CD8-positive, alpha-beta memory T cell (primary cell): Measurements from ENCODE around the gene MSTO1. TPM values are rescaled to one million over a fixed set of nuclear protein-coding genes. Genes with fewer than 3 reads are reported as not detected.
"Not testable (repeated sequence)": the region's sequence is repeated elsewhere in the genome, so short reads cannot be mapped to it uniquely, and the experiment has no call there.

ENCODE experiments used
- CTCF ChIA-PET: fragments of 350-600 bp; sonication (Branson Sonifier 250); formaldehyde crosslinking; loops from one replicate; lab custom pipeline; 2021; ENCODE audit warnings: antibody characterized with exemption; lab: Charles Lee
- POLR2A ChIA-PET: fragments of 350-600 bp; sonication (Branson Sonifier 250); formaldehyde crosslinking; loops from one replicate; lab custom pipeline; 2021; ENCODE audit warnings: antibody characterized with exemption; lab: Charles Lee
- DNase-seq, 5 donors: peaks; one replicate each; pipeline versions ENCODE4 v3.0.0 to v3.0.0-alpha.2; 2020 to 2022; ENCODE audit warnings: mixed read lengths in 1 of 5
- H3K27ac ChIP-seq: one replicate; pipeline ENCODE4 v1.7.0; 2013; ENCODE audit warnings: low read depth, mild to moderate bottlenecking, low read length, moderate library complexity
- H3K27me3 ChIP-seq: 2 replicates; pipeline ENCODE4 v1.7.0; 2013; ENCODE audit warnings: low read length, mild to moderate bottlenecking; ENCODE audit not compliant: insufficient read depth, poor library complexity, severe bottlenecking
- H3K36me3 ChIP-seq: 2 replicates; pipeline ENCODE4 v1.7.0; 2013; ENCODE audit warnings: mild to moderate bottlenecking, low read length, moderate library complexity; ENCODE audit not compliant: insufficient read depth
- H3K4me1 ChIP-seq: 2 replicates; pipeline ENCODE4 v1.7.0; 2013; ENCODE audit warnings: mild to moderate bottlenecking, low read length, moderate library complexity; ENCODE audit not compliant: insufficient read depth
- H3K4me3 ChIP-seq: 2 replicates; pipeline ENCODE4 v1.7.0; 2013; ENCODE audit warnings: mild to moderate bottlenecking, low read length
- H3K9me3 ChIP-seq: 2 replicates; pipeline ENCODE4 v1.7.0; 2013; ENCODE audit warnings: mild to moderate bottlenecking, low read length
- H3K27ac Mint-ChIP-seq, 8 donors: one replicate each; pipeline ENCODE4 v1.8.0; 2020 to 2021; ENCODE audit warnings: mixed read lengths in 8 of 8, mild to moderate bottlenecking in 6 of 8, inconsistent platforms in 3 of 8, moderate library complexity in 3 of 8
- H3K27me3 Mint-ChIP-seq, 2 donors: one replicate each; pipeline ENCODE4 v1.8.0; 2020 to 2021; ENCODE audit warnings: mixed read lengths in 2 of 2, mild to moderate bottlenecking in 1 of 2, moderate library complexity in 1 of 2
- H3K36me3 Mint-ChIP-seq, 3 donors: one replicate each; pipeline ENCODE4 v1.8.0; 2020 to 2021; ENCODE audit warnings: mixed read lengths in 3 of 3, inconsistent platforms in 1 of 3, mild to moderate bottlenecking in 1 of 3
- H3K4me1 Mint-ChIP-seq, 3 donors: one replicate each; pipeline ENCODE4 v1.8.0; 2020 to 2021; ENCODE audit warnings: mixed read lengths in 3 of 3, inconsistent platforms in 1 of 3, mild to moderate bottlenecking in 1 of 3
- H3K4me3 Mint-ChIP-seq, 7 donors: one replicate each; pipeline ENCODE4 v1.8.0; 2020 to 2021; ENCODE audit warnings: mixed read lengths in 7 of 7, mild to moderate bottlenecking in 6 of 7, moderate library complexity in 4 of 7, inconsistent platforms in 2 of 7
- H3K9me3 Mint-ChIP-seq, 5 donors: one replicate each; pipeline ENCODE4 v1.8.0; 2020 to 2022; ENCODE audit warnings: mixed read lengths in 5 of 5, mild to moderate bottlenecking in 3 of 5, moderate library complexity in 2 of 5, inconsistent platforms in 1 of 5
- polyA plus RNA-seq: library from polyadenylated mRNA; unstranded; fragments of 300-500 nt; fragmentation: Illumina TruSeq; gene quantifications from one replicate; pipeline ENCODE4 v1.2.3, GENCODE V29; 2021
- total RNA-seq, 2 experiments: library from RNA; stranded (reverse); gene quantifications; one replicate each; pipeline ENCODE4 v1.2.3, GENCODE V29; 2021

Gene MSTO1
- total RNA-seq (10 to 100 TPM; 82.0 to 92.0 TPM), polyA plus RNA-seq (19.6 TPM)

- Histone ChIP-seq H3K27ac (peak within 1 kb of the TSS; percentile 71), H3K4me1 (peaks cover 4% of the 10 kb centered on the region), H3K27me3 (no peaks in the 10 kb centered on the region), H3K36me3 (no peaks in the 10 kb centered on the region), H3K4me3 (peak within 1 kb of the TSS; percentile 87), H3K9me3 (no peaks in the 10 kb centered on the region)
- H3K27ac Mint-ChIP-seq = peak within 1 kb of the TSS; percentile 84 to 99 (median 94)
- POLR2A ChIA-PET = interaction anchor here (1.0 kb wide), 1 partner anchor 348 kb away, joined by 3 read pairs; the partner anchor contains the start of gene SCAMP3
- peak; percentile 88 to 95 (median 92) for DNase-seq
- H3K27me3 Mint-ChIP-seq = no peaks in the 10 kb centered on the region
- H3K9me3 Mint-ChIP-seq = no peaks in the 10 kb centered on the region
- peak within 1 kb of the TSS; percentile 94 to 99 (median 96) for H3K4me3 Mint-ChIP-seq
- peaks cover 0 to 22% (median under 1%) of the 10 kb centered on the region in 3 donors for H3K36me3 Mint-ChIP-seq
- H3K4me1 Mint-ChIP-seq = peaks cover 5 to 11% (median 10%) of the 10 kb centered on the region in 3 donors
- CTCF ChIA-PET = interaction anchor here (1.1 kb wide), 1 partner anchor 286 kb away, joined by 4 read pairs; no protein-coding TSS in a partner anchor
Observed at GRCh38 chr1:155609515-155610256, at the start of gene MSTO1. MSTO1 (plus strand) TSS chr1:155610218; CDS start chr1:155610249, 31 bp downstream.

GRCh38 chr1:155561779-155562580 lies 48.0 kb upstream of the MSTO1 start:
- POLR2A ChIA-PET, H3K36me3 ChIP-seq, H3K9me3 Mint-ChIP-seq, H3K27me3 ChIP-seq, H3K27me3 Mint-ChIP-seq, H3K9me3 ChIP-seq: not testable (repeated sequence)
- H3K4me3 Mint-ChIP-seq = peak overlapping the region; percentile 97 to 100 (median 99)
- peaks cover 47 to 70% (median 56%) of the 10 kb centered on the region in 3 donors for H3K4me1 Mint-ChIP-seq
- DNase-seq = peak in 3 of 5 donors; percentile 60 to 75 (median 62)
- CTCF ChIA-PET = interaction anchor here (0.6 kb wide), 1 partner anchor 48 kb away, joined by 3 read pairs; no protein-coding TSS in a partner anchor
- H3K36me3 Mint-ChIP-seq = peaks cover 0 to 38% (median 2%) of the 10 kb centered on the region in 3 donors
- H3K4me1 ChIP-seq = peaks cover 50% of the 10 kb centered on the region
- H3K27ac ChIP-seq = peak overlapping the region; percentile 89
- H3K27ac Mint-ChIP-seq = peak overlapping the region; percentile 91 to 100 (median 96)
- peak overlapping the region; percentile 86 for H3K4me3 ChIP-seq

GRCh38 chr1:155562581-155563376 lies 47.2 kb upstream of the MSTO1 start, which contains the start of gene ASH1L:
ASH1L (minus strand) TSS chr1:155562803; CDS start chr1:155521519, 41,284 bp downstream.
- Mint-ChIP-seq H3K4me3 (peak within 1 kb of the TSS; percentile 97 to 100 (median 99)), H3K4me1 (peaks cover 44 to 64% (median 52%) of the 10 kb centered on the region in 3 donors), H3K9me3 (no peaks in the 10 kb centered on the region), H3K27me3 (no peaks in the 10 kb centered on the region), H3K36me3 (peaks cover 0 to 38% (median 2%) of the 10 kb centered on the region in 3 donors), H3K27ac (peak within 1 kb of the TSS; percentile 96 to 100 (median 98))
- ChIA-PET CTCF (interaction anchor here (0.6 to 1.1 kb wide), 3 partner anchors 11 to 312 kb away, joined by 3 to 5 read pairs (median 4); no protein-coding TSS in a partner anchor), POLR2A (interaction anchor here (0.7 to 1.5 kb wide), 3 partner anchors 301 to 1585 kb away, joined by 3 to 6 read pairs (median 4); partner anchors contain the start of genes JTB and SCAMP3)
- peak within 1 kb of the TSS; percentile 89 for H3K27ac ChIP-seq
- no peaks in the 10 kb centered on the region for H3K36me3 ChIP-seq
- H3K9me3 ChIP-seq = no peaks in the 10 kb centered on the region
- H3K4me1 ChIP-seq = peaks cover 48% of the 10 kb centered on the region
- H3K27me3 ChIP-seq = no peaks in the 10 kb centered on the region
- peak within 1 kb of the TSS; percentile 88 for H3K4me3 ChIP-seq
- peak; percentile 87 to 94 (median 90) for DNase-seq

- not testable (repeated sequence) for H3K27me3 Mint-ChIP-seq, H3K9me3 Mint-ChIP-seq, DNase-seq, H3K9me3 ChIP-seq, H3K27me3 ChIP-seq, H3K36me3 ChIP-seq
- ChIA-PET POLR2A (interaction anchor here (0.6 to 1.5 kb wide), 4 partner anchors 131 to 1586 kb away, joined by 3 to 6 read pairs (median 4); partner anchors contain the start of genes JTB and SCAMP3), CTCF (interaction anchor here (1.0 to 1.1 kb wide), 2 partner anchors 11 to 313 kb away, joined by 4 to 5 read pairs; no protein-coding TSS in a partner anchor)
- Mint-ChIP-seq H3K27ac (peak overlapping the region; percentile 96 to 100 (median 98)), H3K4me1 (peaks cover 40 to 57% (median 46%) of the 10 kb centered on the region in 3 donors), H3K4me3 (peak overlapping the region; percentile 97 to 100 (median 99)), H3K36me3 (peaks cover 0 to 37% (median 2%) of the 10 kb centered on the region in 3 donors)
- peaks cover 40% of the 10 kb centered on the region for H3K4me1 ChIP-seq
- peak overlapping the region; percentile 88 for H3K4me3 ChIP-seq
- peak overlapping the region; percentile 89 for H3K27ac ChIP-seq
Observed at GRCh38 chr1:155563377-155564022, 46.5 kb upstream of the MSTO1 start.

- Histone ChIP-seq H3K27me3 (no peaks in the 10 kb centered on the region), H3K9me3 (no peaks in the 10 kb centered on the region), H3K27ac (no peak overlapping the region), H3K4me1 (peaks cover 11% of the 10 kb centered on the region), H3K36me3 (no peaks in the 10 kb centered on the region), H3K4me3 (no peak overlapping the region)
- CTCF ChIA-PET = interaction anchor here (1.0 kb wide), 1 partner anchor 320 kb away, joined by 4 read pairs; no protein-coding TSS in a partner anchor
- peaks cover 22 to 34% (median 28%) of the 10 kb centered on the region in 3 donors for H3K4me1 Mint-ChIP-seq
- H3K4me3 Mint-ChIP-seq = peak overlapping the region in 1 of 7 donors; percentile 23
- no peak for DNase-seq
- peak overlapping the region in 2 of 8 donors; percentile 24 to 52 for H3K27ac Mint-ChIP-seq
- POLR2A ChIA-PET = no interaction called here
- H3K36me3 Mint-ChIP-seq = peaks cover 0 to 41% (median 2%) of the 10 kb centered on the region in 3 donors
- no peaks in the 10 kb centered on the region for H3K27me3 Mint-ChIP-seq
- no peaks in the 10 kb centered on the region for H3K9me3 Mint-ChIP-seq
Observed at GRCh38 chr1:155569988-155570592, 39.9 kb upstream of the MSTO1 start.

GRCh38 chr1:155570593-155570990 lies 39.4 kb upstream of the MSTO1 start:
- ChIA-PET POLR2A (no interaction called here), CTCF (interaction anchor here (1.0 kb wide), 1 partner anchor 320 kb away, joined by 4 read pairs; no protein-coding TSS in a partner anchor)
- Histone ChIP-seq H3K4me1 (peaks cover 7% of the 10 kb centered on the region), H3K4me3 (no peak overlapping the region), H3K36me3 (no peaks in the 10 kb centered on the region), H3K27ac (no peak overlapping the region), H3K27me3 (no peaks in the 10 kb centered on the region), H3K9me3 (no peaks in the 10 kb centered on the region)
- DNase-seq = no peak
- peaks cover 17 to 29% (median 23%) of the 10 kb centered on the region in 3 donors for H3K4me1 Mint-ChIP-seq
- H3K4me3 Mint-ChIP-seq = no peak overlapping the region
- peaks cover 0 to 38% (median 2%) of the 10 kb centered on the region in 3 donors for H3K36me3 Mint-ChIP-seq
- H3K27ac Mint-ChIP-seq = peak overlapping the region in 5 of 8 donors; percentile 0 to 52 (median 24)
- H3K27me3 Mint-ChIP-seq = no peaks in the 10 kb centered on the region
- no peaks in the 10 kb centered on the region for H3K9me3 Mint-ChIP-seq
